Astrocyte (in vitro differentiated cells and primary cell): ENCODE measurements around the gene XYLT1.

Source experiments
- EZH2 ChIP-seq: IDR thresholded peaks from 2 replicates; pipeline ENCODE4 v1.6.1; 2012; ENCODE audit warnings: mild to moderate bottlenecking, low read length, inconsistent platforms; ENCODE audit not compliant: insufficient read depth
- TF ChIP-seq, protein P1 (sequence below): IDR thresholded peaks from 2 replicates; pipeline ENCODE4 v1.5.1; 2011; ENCODE audit warnings: low read depth, mild to moderate bottlenecking, inconsistent platforms, low read length, moderate library complexity; ENCODE audit not compliant: insufficient read depth

DNA sequence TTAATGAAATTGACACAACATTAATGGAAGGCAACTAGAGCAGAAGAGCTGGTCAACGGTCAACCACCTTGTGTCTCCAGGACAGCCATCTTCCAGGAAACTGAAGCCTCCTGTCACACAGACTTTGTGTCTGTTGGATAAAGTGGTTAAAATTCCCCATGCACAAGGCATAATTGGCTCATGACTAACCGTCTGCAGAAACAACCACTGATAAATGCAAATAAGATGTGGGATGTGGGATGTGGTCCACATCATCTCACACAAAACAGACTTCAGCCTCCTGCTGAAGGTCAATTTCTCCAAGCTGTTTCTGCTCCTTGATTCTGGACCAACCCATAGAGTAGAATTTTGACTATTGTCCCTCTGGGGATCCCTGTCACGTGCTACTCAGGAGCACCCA lies 26.9 kb upstream of the XYLT1 start:
- TF ChIP-seq, protein P1, sequence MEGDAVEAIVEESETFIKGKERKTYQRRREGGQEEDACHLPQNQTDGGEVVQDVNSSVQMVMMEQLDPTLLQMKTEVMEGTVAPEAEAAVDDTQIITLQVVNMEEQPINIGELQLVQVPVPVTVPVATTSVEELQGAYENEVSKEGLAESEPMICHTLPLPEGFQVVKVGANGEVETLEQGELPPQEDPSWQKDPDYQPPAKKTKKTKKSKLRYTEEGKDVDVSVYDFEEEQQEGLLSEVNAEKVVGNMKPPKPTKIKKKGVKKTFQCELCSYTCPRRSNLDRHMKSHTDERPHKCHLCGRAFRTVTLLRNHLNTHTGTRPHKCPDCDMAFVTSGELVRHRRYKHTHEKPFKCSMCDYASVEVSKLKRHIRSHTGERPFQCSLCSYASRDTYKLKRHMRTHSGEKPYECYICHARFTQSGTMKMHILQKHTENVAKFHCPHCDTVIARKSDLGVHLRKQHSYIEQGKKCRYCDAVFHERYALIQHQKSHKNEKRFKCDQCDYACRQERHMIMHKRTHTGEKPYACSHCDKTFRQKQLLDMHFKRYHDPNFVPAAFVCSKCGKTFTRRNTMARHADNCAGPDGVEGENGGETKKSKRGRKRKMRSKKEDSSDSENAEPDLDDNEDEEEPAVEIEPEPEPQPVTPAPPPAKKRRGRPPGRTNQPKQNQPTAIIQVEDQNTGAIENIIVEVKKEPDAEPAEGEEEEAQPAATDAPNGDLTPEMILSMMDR: no peak
- no peak for TF ChIP-seq EZH2
